HepG2 (cell line): Measurements from ENCODE around the gene EVA1A. TPM values are rescaled to one million over a fixed set of nuclear protein-coding genes. Genes with fewer than 3 reads are reported as not detected.

Experiments
- CEBPG ChIP-seq: IDR thresholded peaks from 2 replicates; pipeline ENCODE4 v1.6.1; 2016
- ELF1 ChIP-seq: sonication (generic); formaldehyde crosslinking; IDR thresholded peaks from 2 replicates; pipeline ENCODE4 v1.4.0; 2020; ENCODE audit warnings: missing genetic modification reagents
- ELF4 ChIP-seq: sonication (generic); formaldehyde crosslinking; IDR thresholded peaks from 2 replicates; pipeline ENCODE4 v1.5.0; 2020; ENCODE audit warnings: missing genetic modification reagents, mild to moderate bottlenecking, moderate library complexity, borderline replicate concordance
- FOXO1 ChIP-seq: sonication (generic); formaldehyde crosslinking; IDR thresholded peaks from 2 replicates; pipeline ENCODE4 v1.4.0; 2020; ENCODE audit warnings: missing genetic modification reagents
- GPBP1L1 ChIP-seq: sonication (generic); formaldehyde crosslinking; IDR thresholded peaks from 2 replicates; pipeline ENCODE4 v1.5.0; 2020; ENCODE audit warnings: mild to moderate bottlenecking, missing genetic modification reagents
- HNRNPK ChIP-seq: fragments of 200-400 bp; formaldehyde crosslinking; IDR thresholded peaks from 2 replicates; pipeline ENCODE4 v1.6.1; 2018; ENCODE audit warnings: low read length, low read depth, moderate library complexity, mild to moderate bottlenecking; ENCODE audit not compliant: poor library complexity, severe bottlenecking
- HOXA9 ChIP-seq: sonication (generic); formaldehyde crosslinking; IDR thresholded peaks from 2 replicates; pipeline ENCODE4 v1.8.1; 2022; ENCODE audit warnings: missing genetic modification reagents, mild to moderate bottlenecking, moderate library complexity, borderline replicate concordance
- KLF6 ChIP-seq: IDR thresholded peaks from 2 replicates; pipeline ENCODE4 v1.8.0; 2016; ENCODE audit warnings: missing biosample characterization, missing genetic modification reagents
- MBNL3 ChIP-seq: fragments of 250-450 bp; sonication (Bioruptor Pico); conservative IDR thresholded peaks from 2 replicates; pipeline ENCODE4 v1.8.0; 2022; ENCODE audit warnings: mild to moderate bottlenecking, inconsistent platforms
- MLLT10 ChIP-seq: sonication (generic); formaldehyde crosslinking; IDR thresholded peaks from 2 replicates; pipeline ENCODE4 v1.4.0; 2020; ENCODE audit warnings: missing genetic modification reagents
- PBX2 ChIP-seq: IDR thresholded peaks from 2 replicates; pipeline ENCODE4 v1.6.1; 2016; ENCODE audit warnings: control low read depth
- PREB ChIP-seq: sonication (generic); formaldehyde crosslinking; IDR thresholded peaks from 2 replicates; pipeline ENCODE4 v1.4.0; 2020; ENCODE audit warnings: missing genetic modification reagents
- REXO4 ChIP-seq: sonication (generic); formaldehyde crosslinking; IDR thresholded peaks from 2 replicates; pipeline ENCODE4 v1.8.0; 2022; ENCODE audit warnings: missing genetic modification reagents, mild to moderate bottlenecking, borderline replicate concordance
- SP4 ChIP-seq: sonication (generic); formaldehyde crosslinking; IDR thresholded peaks from 2 replicates; pipeline ENCODE4 v1.8.1; 2023; ENCODE audit warnings: mild to moderate bottlenecking, missing genetic modification reagents
- SRSF9 ChIP-seq: fragments of 200-400 bp; formaldehyde crosslinking; IDR thresholded peaks from 2 replicates; pipeline ENCODE4 v1.6.1; 2018; ENCODE audit warnings: borderline replicate concordance, mild to moderate bottlenecking, low read depth, low read length; ENCODE audit not compliant: insufficient read depth, poor library complexity, severe bottlenecking
- ZBTB46 ChIP-seq: sonication (generic); formaldehyde crosslinking; IDR thresholded peaks from 2 replicates; pipeline ENCODE4 v1.4.0; 2020; ENCODE audit warnings: mild to moderate bottlenecking, missing genetic modification reagents, borderline replicate concordance
- ZNF253 ChIP-seq: sonication (generic); formaldehyde crosslinking; IDR thresholded peaks from 2 replicates; pipeline ENCODE4 v1.8.0; 2022; ENCODE audit warnings: mild to moderate bottlenecking, missing genetic modification reagents, borderline replicate concordance
- ZNF264 ChIP-seq: sonication (generic); formaldehyde crosslinking; IDR thresholded peaks from 2 replicates; pipeline ENCODE4 v1.4.0; 2020; ENCODE audit warnings: missing genetic modification reagents
- ZNF335 ChIP-seq: sonication (generic); formaldehyde crosslinking; IDR thresholded peaks from 2 replicates; pipeline ENCODE4 v1.4.0; 2020; ENCODE audit warnings: missing genetic modification reagents
- ZNF549 ChIP-seq: sonication (generic); formaldehyde crosslinking; IDR thresholded peaks from 2 replicates; pipeline ENCODE4 v1.5.0; 2020; ENCODE audit warnings: missing genetic modification reagents
- ZNF563 ChIP-seq: sonication (generic); formaldehyde crosslinking; IDR thresholded peaks from 2 replicates; pipeline ENCODE4 v1.8.0; 2022; ENCODE audit warnings: mild to moderate bottlenecking, moderate library complexity, missing genetic modification reagents
- polyA plus RNA-seq, 8 experiments: library from polyadenylated mRNA; depleted of rRNA in 3 of 8; stranded (reverse) in 7 of 8; unstranded in 1 of 8; fragments of >200 nt; fragmentation: Illumina TruSeq in 4 of 8; extraction: Trizol in 4 of 8; gene quantifications; 2 replicates each; pipeline versions ENCODE4 v1.2.1 to v1.2.3, GENCODE V29; 2011 to 2016; ENCODE audit warnings: low read depth in 4 of 8, missing spikeins in 1 of 8, mixed read lengths in 1 of 8; ENCODE audit not compliant: insufficient read depth in 1 of 8
- total RNA-seq, 5 experiments: library from RNA; depleted of rRNA; stranded (reverse); fragments of >200 nt; fragmentation: Illumina TruSeq; extraction: Trizol; gene quantifications; 2 replicates each; pipeline ENCODE4 v1.2.3, GENCODE V29; 2016; ENCODE audit warnings: low read depth in 1 of 5
- TF ChIP-seq, protein P1 (sequence below): sonication (generic); formaldehyde crosslinking; IDR thresholded peaks from 2 replicates; pipeline ENCODE4 v1.8.1; 2023; ENCODE audit warnings: mild to moderate bottlenecking, missing genetic modification reagents, borderline replicate concordance

Gene EVA1A
- total and polyA plus RNA-seq, 2 of the 13 experiments (the other 11 are each of a cell fraction or from before 2014, with no cell fraction given), result 57.5 to 57.8 TPM

DNA sequence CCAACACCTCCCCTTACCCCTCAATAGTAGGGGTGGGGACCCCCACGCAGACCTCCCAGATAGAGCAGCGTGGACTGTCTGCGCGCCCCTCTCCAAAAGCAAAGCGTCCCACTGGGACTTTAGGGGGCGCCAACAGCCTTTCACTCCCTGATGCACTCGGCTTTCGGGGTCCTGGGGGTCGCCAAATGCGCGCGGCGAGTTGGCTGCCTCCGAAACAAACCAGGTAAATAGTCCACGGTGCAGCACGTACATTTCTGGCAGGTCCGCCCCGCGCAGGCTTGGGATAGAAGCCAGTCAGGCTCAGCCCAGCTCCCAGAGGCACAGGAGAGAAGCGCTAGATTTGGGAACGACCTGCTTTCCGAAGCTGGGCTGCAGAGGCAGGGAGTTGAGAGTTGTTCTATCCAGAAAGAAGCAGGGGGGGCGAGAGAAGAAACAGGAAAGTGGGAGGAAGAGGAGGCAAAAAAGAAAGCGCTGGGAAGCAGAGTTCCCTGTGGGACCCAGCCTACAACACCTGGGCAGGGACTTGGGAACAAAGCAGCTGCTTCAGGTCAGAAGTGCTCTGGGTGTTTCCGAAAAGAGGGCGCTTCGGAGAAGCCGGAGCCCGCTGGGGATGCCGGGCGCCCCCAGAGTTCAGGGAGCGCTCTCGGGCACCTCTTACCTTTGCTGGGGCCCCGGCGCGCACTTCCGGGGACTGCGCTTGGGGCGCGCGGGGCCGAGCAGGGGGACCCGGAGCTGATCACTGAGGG lies 544 bp downstream of the EVA1A start (continued):
- no peak; the same call in 1 of the 2 replicates for TF ChIP-seq HOXA9 (CRISPR knock-in tag)
- TF ChIP-seq MLLT10, result no peak
- TF ChIP-seq REXO4 (CRISPR knock-in tag), result no peak
- no peak for TF ChIP-seq MBNL3
- 0 out of 2 replicates have a peak, but pooled peaks have one; percentile 13 for TF ChIP-seq KLF6 (CRISPR knock-in tag)
- no peak for TF ChIP-seq ZNF335
- TF ChIP-seq FOXO1 (CRISPR knock-in tag), result 0 out of 2 replicates have a peak, but pooled peaks have one; percentile 8
- no peak for TF ChIP-seq GPBP1L1 (CRISPR knock-in tag)
- no peak for TF ChIP-seq PBX2 (CRISPR knock-in tag)
- no peak for TF ChIP-seq SRSF9
- TF ChIP-seq, protein P1, sequence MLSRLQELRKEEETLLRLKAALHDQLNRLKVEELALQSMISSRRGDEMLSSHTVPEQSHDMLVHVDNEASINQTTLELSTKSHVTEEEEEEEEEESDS (CRISPR knock-in tag), result no peak; the same call in 1 of the 2 replicates
- TF ChIP-seq PREB, result no peak
- no peak for TF ChIP-seq SP4 (CRISPR knock-in tag)
- TF ChIP-seq ZNF253 (CRISPR knock-in tag), result no peak
- peak; percentile 80 for TF ChIP-seq ELF1 (CRISPR knock-in tag)
- no peak for TF ChIP-seq ZNF549 (CRISPR knock-in tag)
- TF ChIP-seq ZBTB46 (CRISPR knock-in tag), result 0 out of 2 replicates have a peak, but pooled peaks have one; percentile 10
- no peak for TF ChIP-seq CEBPG (CRISPR knock-in tag)
- no peak for TF ChIP-seq ZNF264 (CRISPR knock-in tag)
- TF ChIP-seq ELF4 (CRISPR knock-in tag), result no peak
- no peak for TF ChIP-seq HNRNPK
- TF ChIP-seq ZNF563 (CRISPR knock-in tag), result peak; percentile 77; the same call in 1 of the 2 replicates
